Right lobe of liver (tissue), 4 donors: ENCODE results near the gene SEMA4A.

Experiments
- POLR2A ChIP-seq: fragments of 450-650 bp; IDR thresholded peaks from one replicate; pipeline ENCODE4 v1.6.1; 2017; ENCODE audit warnings: antibody characterized with exemption, mild to moderate bottlenecking
- TF ChIP-seq, protein P1 (sequence below), 4 donors: fragments of 200-600 bp in 3 of 4; fragments of 450-650 bp in 1 of 4; IDR thresholded peaks; one replicate each; pipeline versions ENCODE4 v1.5.1 to v1.8.0; 2016 to 2022; ENCODE audit warnings: antibody characterized with exemption in 4 of 4, mild to moderate bottlenecking in 2 of 4
- donor health status: DM: no; HTN: no; CAD: no.
- donor health status: DM: no; HTN: no; CAD: no.
- donor health status: DM: no; HTN: yes; CAD: no.

DNA sequence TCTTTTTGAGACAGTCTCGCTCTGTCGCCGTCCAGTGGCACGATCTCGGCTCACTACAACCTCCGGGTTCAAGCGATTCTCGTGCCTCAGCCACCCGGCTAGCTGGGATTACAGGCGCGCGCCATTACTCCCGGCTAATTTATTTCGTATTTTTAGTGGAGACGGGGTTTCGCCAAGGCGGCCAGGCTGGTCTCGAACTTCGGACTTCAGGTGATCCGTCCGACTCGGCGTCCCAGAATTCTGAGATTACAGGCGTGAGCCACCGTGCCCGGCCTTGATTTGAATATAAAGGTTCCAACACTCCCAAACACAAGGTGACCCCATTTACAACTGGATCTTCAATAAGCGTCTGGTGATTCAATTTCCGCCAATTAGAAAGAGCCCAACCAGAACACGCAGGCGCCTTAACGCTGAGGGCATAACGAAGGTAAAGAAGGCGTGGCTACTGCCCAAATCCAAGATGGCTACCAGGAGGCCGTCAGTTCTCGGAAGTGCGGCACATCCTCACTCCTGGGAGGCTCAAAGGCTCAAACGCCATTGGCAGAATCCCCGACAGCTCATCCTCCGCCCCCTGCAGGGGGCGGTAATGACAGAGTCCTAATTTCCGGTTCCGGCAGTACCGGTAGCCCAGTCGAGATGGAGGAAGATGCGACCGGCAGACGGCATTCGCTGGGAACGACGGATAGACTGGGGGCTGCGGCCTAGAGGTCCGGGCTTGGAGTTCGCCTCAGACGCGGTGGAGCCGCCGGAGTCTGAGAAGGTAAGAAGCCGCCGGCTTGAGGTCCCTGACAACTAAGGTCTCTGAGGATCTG lies 40.3 kb downstream of the SEMA4A start, which contains the start of gene SLC25A44:
- TF ChIP-seq, protein P1, sequence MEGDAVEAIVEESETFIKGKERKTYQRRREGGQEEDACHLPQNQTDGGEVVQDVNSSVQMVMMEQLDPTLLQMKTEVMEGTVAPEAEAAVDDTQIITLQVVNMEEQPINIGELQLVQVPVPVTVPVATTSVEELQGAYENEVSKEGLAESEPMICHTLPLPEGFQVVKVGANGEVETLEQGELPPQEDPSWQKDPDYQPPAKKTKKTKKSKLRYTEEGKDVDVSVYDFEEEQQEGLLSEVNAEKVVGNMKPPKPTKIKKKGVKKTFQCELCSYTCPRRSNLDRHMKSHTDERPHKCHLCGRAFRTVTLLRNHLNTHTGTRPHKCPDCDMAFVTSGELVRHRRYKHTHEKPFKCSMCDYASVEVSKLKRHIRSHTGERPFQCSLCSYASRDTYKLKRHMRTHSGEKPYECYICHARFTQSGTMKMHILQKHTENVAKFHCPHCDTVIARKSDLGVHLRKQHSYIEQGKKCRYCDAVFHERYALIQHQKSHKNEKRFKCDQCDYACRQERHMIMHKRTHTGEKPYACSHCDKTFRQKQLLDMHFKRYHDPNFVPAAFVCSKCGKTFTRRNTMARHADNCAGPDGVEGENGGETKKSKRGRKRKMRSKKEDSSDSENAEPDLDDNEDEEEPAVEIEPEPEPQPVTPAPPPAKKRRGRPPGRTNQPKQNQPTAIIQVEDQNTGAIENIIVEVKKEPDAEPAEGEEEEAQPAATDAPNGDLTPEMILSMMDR (IDR thresholded peaks at IDR 0.05) = peak; percentile 56 to 84 (median 70)
- peak; percentile 83 for TF ChIP-seq POLR2A
